ENCODE data around the gene PPAN.

- no peak for TF ChIP-seq EZH2 (IDR thresholded peaks at IDR 0.05; ENCODE audit: insufficient read depth, poor library complexity, severe bottlenecking)
- no peak for TF ChIP-seq EZH2phosphoT487 (IDR thresholded peaks at IDR 0.05; ENCODE audit: insufficient read depth, low read depth)
Measured at GRCh38 chr19:10137751-10138682, 31.9 kb downstream of the PPAN start.
